ENCODE data around the gene MTMR6.

GRCh38 chr13:25329706-25330105 is 42.4 kb upstream of the MTMR6 start:
- no peak for TF ChIP-seq CTCF (IDR thresholded peaks at IDR 0.05)
- TF ChIP-seq POLR2AphosphoS5 (IDR thresholded peaks at IDR 0.05) = no peak
- TF ChIP-seq EP300 (IDR thresholded peaks at IDR 0.05) = no peak
- TF ChIP-seq POLR2A (IDR thresholded peaks at IDR 0.05; ENCODE audit: low read depth) = no peak
